BLaER1 treated with 17β-estradiol and CSF1 and Interleukin-3, amounts not matched to agents 10 nM and 100 nM (cell line): Measurements from ENCODE around the gene LEFTY2.
A peak's percentile ranks its signal among the peaks of the same experiment; 100 is the strongest.
"Not testable (repeated sequence)": the region's sequence is repeated elsewhere in the genome, so short reads cannot be mapped to it uniquely, and the experiment has no call there.

Source experiments
- H3K27ac ChIP-seq, 11 experiments: shearing (Covaris generic); formaldehyde crosslinking; 2 replicates each; pipeline ENCODE4 v1.8.1; 2022
- H3K27me3 ChIP-seq, 11 experiments: shearing (Covaris generic); formaldehyde crosslinking; 2 replicates each; pipeline ENCODE4 v1.8.1; 2022
- H3K36me3 ChIP-seq, 11 experiments: shearing (Covaris generic); formaldehyde crosslinking; 2 replicates each; pipeline ENCODE4 v1.8.1; 2022
- H3K4me1 ChIP-seq, 10 experiments: shearing (Covaris generic); formaldehyde crosslinking; 2 replicates each; pipeline ENCODE4 v1.8.1; 2022
- H3K4me2 ChIP-seq, 11 experiments: shearing (Covaris generic); formaldehyde crosslinking; 2 replicates each; pipeline ENCODE4 v1.8.1; 2022
- H3K4me3 ChIP-seq, 10 experiments: shearing (Covaris generic); formaldehyde crosslinking; 2 replicates each; pipeline ENCODE4 v1.8.1; 2022
- H3K9ac ChIP-seq, 11 experiments: shearing (Covaris generic); formaldehyde crosslinking; 2 replicates each; pipeline ENCODE4 v1.8.1; 2022
- H3K9me3 ChIP-seq, 11 experiments: shearing (Covaris generic); formaldehyde crosslinking; replicated peaks in 1 of 11; 2 replicates each; pipeline ENCODE4 v1.8.1; 2022
- H4K20me1 ChIP-seq, 11 experiments: shearing (Covaris generic); formaldehyde crosslinking; 2 replicates each; pipeline ENCODE4 v1.8.1; 2022
- Cebpa-rat ChIP-seq, 11 experiments: shearing (Covaris generic); IDR thresholded peaks; 2 replicates each; pipeline ENCODE4 v1.8.1; 2022

LEFTY2 gene

GRCh38 chr1:225974454-225974853 is 33.4 kb upstream of the LEFTY2 start:
- no peak for TF ChIP-seq Cebpa-rat (IDR thresholded peaks at IDR 0.05)
- Histone ChIP-seq H3K27ac (no peak overlapping the region), H4K20me1 (peaks cover 0 to 19% (median 5%) of the 10 kb centered on the region in 11 experiments; a peak in 10 of 22 replicates), H3K4me1 (peaks cover 19 to 43% (median 40%) of the 10 kb centered on the region in 10 experiments), H3K9ac (0 out of 22 replicates have a peak overlapping the region, but pooled peaks of 1 of the 11 experiments have one; percentile 26), H3K4me3 (no peak overlapping the region), H3K36me3 (peaks cover under 1 to 10% (median 5%) of the 10 kb centered on the region in 11 experiments; a peak in 15 of 22 replicates), H3K27me3 (no peaks in the 10 kb centered on the region), H3K4me2 (no peak overlapping the region), H3K9me3 (peaks cover 0 to 15% (median 4%) of the 10 kb centered on the region in 11 experiments; a peak in 6 of 22 replicates)

GRCh38 chr1:225973158-225973557 is 32.1 kb upstream of the LEFTY2 start:
- Histone ChIP-seq H4K20me1 (peaks cover 0 to 9% (median 5%) of the 10 kb centered on the region in 11 experiments; a peak in 10 of 22 replicates), H3K4me3 (no peak overlapping the region), H3K9me3 (peaks cover 0 to 15% (median 4%) of the 10 kb centered on the region in 11 experiments; a peak in 6 of 22 replicates), H3K27me3 (no peaks in the 10 kb centered on the region), H3K4me2 (no peak overlapping the region), H3K4me1 (peaks cover 13 to 30% (median 27%) of the 10 kb centered on the region in 10 experiments), H3K27ac (no peak overlapping the region), H3K9ac (no peak overlapping the region), H3K36me3 (no peaks in the 10 kb centered on the region; a peak in 1 of 22 replicates)
- no peak for TF ChIP-seq Cebpa-rat (IDR thresholded peaks at IDR 0.05)

- Histone ChIP-seq H3K27ac (no peak overlapping the region), H3K36me3 (no peaks in the 10 kb centered on the region; a peak in 1 of 22 replicates), H3K4me3 (no peak overlapping the region), H3K4me1 (peaks cover 7 to 24% (median 21%) of the 10 kb centered on the region in 10 experiments), H3K4me2 (no peak overlapping the region), H4K20me1 (peaks cover 0 to 3% (median under 1%) of the 10 kb centered on the region in 11 experiments; a peak in 9 of 22 replicates), H3K9ac (no peak overlapping the region), H3K9me3 (peaks cover 0 to 15% (median 4%) of the 10 kb centered on the region in 11 experiments; a peak in 6 of 22 replicates), H3K27me3 (no peaks in the 10 kb centered on the region)
- no peak for TF ChIP-seq Cebpa-rat (IDR thresholded peaks at IDR 0.05)
These were observed 31.5 kb upstream of the LEFTY2 start for GRCh38 chr1:225972344-225973152.

- not testable (repeated sequence) for H3K27ac ChIP-seq, H3K36me3 ChIP-seq, H3K4me3 ChIP-seq, H3K4me1 ChIP-seq, H3K9ac ChIP-seq, H3K27me3 ChIP-seq, H4K20me1 ChIP-seq, H3K4me2 ChIP-seq
- peaks cover 0 to 15% (median 4%) of the 10 kb centered on the region in 11 experiments; a peak in 6 of 22 replicates for H3K9me3 ChIP-seq
These were observed 29.7 kb upstream of the LEFTY2 start for GRCh38 chr1:225970592-225971157.

DNA sequence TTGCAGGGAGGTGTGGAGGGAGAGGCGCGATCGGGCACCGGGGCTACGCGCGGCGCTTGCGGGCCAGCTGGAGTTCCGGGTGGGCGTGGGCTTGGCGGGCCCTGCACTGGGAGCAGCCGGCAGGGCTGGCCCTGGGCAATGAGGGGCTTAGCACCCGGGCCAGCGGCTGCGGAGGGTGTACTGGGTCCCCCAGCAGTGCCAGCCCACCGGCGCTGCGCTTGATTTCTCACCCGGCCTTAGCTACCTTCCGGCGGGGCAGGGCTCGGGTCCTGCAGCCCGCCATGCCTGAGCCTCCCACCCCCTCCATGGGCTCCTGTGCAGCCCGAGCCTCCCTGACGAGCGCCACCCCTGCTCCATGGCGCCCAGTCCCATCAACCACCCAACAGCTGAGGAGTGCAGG is 28.7 kb upstream of the LEFTY2 start:
- peaks cover 0 to 15% (median 4%) of the 10 kb centered on the region in 11 experiments; a peak in 6 of 22 replicates for H3K9me3 ChIP-seq
- H3K27ac ChIP-seq, H3K4me2 ChIP-seq, H3K4me3 ChIP-seq, H3K36me3 ChIP-seq, H4K20me1 ChIP-seq, H3K27me3 ChIP-seq, H3K9ac ChIP-seq: not testable (repeated sequence)
- peaks cover 0 to 10% (median 6%) of the 10 kb centered on the region in 10 experiments; a peak in 9 of 20 replicates for H3K4me1 ChIP-seq

DNA sequence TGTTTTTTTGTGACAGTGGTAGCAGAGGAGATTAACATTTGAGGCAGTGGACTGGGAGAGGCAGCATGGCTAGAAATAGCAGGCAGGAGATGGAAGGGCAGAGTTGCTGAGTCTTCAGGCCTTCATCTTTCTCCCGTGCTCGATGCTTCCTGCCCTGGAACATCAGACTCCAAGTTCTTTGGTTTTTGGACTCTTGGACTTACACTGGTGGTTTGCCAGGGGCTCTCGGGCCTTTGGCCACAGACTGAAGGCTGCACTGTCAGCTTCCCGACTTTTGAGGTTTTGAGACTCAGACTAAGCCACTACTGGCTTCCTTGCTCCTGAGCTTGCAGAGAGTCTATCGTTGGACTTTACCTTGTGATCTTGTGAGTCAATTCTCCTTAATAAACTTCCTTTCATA is 24.2 kb upstream of the LEFTY2 start:
- Histone ChIP-seq H3K9me3 (peaks cover 0 to 12% (median 4%) of the 10 kb centered on the region in 11 experiments; a peak in 7 of 22 replicates), H3K36me3 (no peaks in the 10 kb centered on the region), H3K9ac (no peak overlapping the region), H3K27me3 (no peaks in the 10 kb centered on the region), H3K27ac (no peak overlapping the region), H3K4me1 (peaks cover 0 to 26% (median 20%) of the 10 kb centered on the region in 10 experiments; a peak in 15 of 20 replicates), H3K4me2 (peak overlapping the region in 6 of 11 experiments; percentile 17 to 41 (median 27); a peak in 7 of 22 replicates), H3K4me3 (no peak overlapping the region), H4K20me1 (no peaks in the 10 kb centered on the region)
- no peak for TF ChIP-seq Cebpa-rat (IDR thresholded peaks at IDR 0.05)

GRCh38 chr1:225963735-225964530 is 22.9 kb upstream of the LEFTY2 start:
- Histone ChIP-seq H3K36me3 (no peaks in the 10 kb centered on the region), H3K9me3 (peaks cover 0 to 8% (median 0%) of the 10 kb centered on the region in 11 experiments; a peak in 4 of 22 replicates), H3K27ac (no peak overlapping the region), H3K9ac (no peak overlapping the region), H4K20me1 (no peaks in the 10 kb centered on the region), H3K4me1 (peaks cover 0 to 26% (median 20%) of the 10 kb centered on the region in 10 experiments; a peak in 15 of 20 replicates), H3K4me3 (no peak overlapping the region), H3K4me2 (no peak overlapping the region), H3K27me3 (no peaks in the 10 kb centered on the region)
- TF ChIP-seq Cebpa-rat (IDR thresholded peaks at IDR 0.05): no peak

DNA sequence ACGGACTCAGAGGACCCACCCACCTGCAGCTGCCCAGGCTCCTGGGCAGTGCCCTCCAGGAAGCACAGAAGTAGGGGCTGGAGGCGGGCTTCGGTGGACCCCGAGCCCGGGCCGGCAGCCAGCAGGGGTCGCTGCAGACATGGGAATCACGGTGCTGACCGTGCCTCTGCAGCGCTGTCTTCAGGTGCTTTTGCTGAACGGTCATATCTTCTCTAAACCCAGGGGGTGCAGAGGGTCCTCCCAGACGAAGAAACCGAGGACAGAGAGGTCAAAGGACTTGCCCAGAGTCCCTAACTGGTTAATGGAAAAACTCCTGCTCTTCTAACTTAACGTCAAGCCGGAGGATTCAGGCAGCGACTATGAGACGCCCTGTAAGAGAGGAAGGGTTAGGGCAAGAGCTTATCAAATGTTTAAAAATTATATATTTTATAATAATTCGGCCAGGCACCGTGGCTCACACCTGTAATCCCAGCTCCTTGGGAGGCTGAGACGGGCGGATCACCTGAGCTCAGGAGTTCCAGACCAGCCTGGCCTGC is 21.5 kb upstream of the LEFTY2 start:
- no peak overlapping the region for H3K9ac ChIP-seq
- TF ChIP-seq Cebpa-rat (IDR thresholded peaks at IDR 0.05): no peak
- peaks cover 0 to 8% (median 0%) of the 10 kb centered on the region in 11 experiments; a peak in 4 of 22 replicates for H3K9me3 ChIP-seq
- H3K4me3 ChIP-seq: no peak overlapping the region
- no peaks in the 10 kb centered on the region for H4K20me1 ChIP-seq
- peak overlapping the region in 8 of 11 experiments; percentile 37 to 77 (median 64); a peak in 12 of 22 replicates for H3K4me2 ChIP-seq
- no peaks in the 10 kb centered on the region for H3K36me3 ChIP-seq
- H3K27ac ChIP-seq: no peak overlapping the region
- peaks cover 0 to 33% (median 28%) of the 10 kb centered on the region in 10 experiments; a peak in 18 of 20 replicates for H3K4me1 ChIP-seq
- no peaks in the 10 kb centered on the region for H3K27me3 ChIP-seq
